ENCODE measurements around the gene ATP1B1.
"Not testable (repeated sequence)": the region's sequence is repeated elsewhere in the genome, so short reads cannot be mapped to it uniquely, and the experiment has no call there.

Gene ATP1B1

DNA sequence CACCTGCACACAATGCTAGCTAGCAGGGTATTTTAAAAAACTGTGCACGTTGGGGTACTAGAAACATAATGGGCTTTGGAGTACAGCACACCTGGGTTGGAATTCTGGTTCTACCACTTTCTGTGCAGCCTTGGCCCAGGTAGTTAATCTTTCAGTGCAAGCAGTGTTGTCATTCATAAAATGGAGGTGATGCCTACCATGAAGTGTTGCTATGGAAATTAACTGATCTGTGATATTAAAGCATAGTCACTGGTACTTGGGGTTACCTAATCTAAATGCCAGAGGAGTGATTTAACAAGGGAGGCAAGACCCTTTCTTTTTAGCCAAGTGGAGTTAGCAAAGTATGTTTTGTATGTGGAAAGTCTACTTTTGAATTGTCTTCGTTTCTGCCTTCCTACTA lies 18.0 kb downstream of the ATP1B1 start:
- TF ChIP-seq, protein P1, sequence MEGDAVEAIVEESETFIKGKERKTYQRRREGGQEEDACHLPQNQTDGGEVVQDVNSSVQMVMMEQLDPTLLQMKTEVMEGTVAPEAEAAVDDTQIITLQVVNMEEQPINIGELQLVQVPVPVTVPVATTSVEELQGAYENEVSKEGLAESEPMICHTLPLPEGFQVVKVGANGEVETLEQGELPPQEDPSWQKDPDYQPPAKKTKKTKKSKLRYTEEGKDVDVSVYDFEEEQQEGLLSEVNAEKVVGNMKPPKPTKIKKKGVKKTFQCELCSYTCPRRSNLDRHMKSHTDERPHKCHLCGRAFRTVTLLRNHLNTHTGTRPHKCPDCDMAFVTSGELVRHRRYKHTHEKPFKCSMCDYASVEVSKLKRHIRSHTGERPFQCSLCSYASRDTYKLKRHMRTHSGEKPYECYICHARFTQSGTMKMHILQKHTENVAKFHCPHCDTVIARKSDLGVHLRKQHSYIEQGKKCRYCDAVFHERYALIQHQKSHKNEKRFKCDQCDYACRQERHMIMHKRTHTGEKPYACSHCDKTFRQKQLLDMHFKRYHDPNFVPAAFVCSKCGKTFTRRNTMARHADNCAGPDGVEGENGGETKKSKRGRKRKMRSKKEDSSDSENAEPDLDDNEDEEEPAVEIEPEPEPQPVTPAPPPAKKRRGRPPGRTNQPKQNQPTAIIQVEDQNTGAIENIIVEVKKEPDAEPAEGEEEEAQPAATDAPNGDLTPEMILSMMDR (IDR thresholded peaks at IDR 0.05; ENCODE audit: extremely low read depth, missing control alignments), result no peak
- DNase-seq (ENCODE audit: low spot score), result no peak

DNA sequence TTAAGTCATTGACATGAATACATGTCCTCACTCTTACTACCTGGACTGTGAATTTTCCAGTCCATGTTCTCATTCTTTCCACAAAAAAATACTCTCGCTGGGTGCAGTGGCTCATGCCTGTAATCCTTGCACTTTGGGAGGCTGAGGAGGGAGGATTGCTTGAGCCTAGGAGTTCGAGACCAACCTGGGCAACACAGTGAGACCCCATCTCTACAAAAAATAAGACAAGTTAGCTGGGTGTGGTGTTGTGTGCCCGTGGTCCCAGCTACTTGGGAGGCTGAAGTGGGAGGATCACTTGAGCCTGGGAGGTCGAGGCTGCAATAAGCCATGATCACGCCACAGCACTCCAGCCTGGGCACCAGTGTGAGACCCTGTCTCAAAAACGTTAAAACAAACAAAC lies 19.1 kb downstream of the ATP1B1 start:
- not testable (repeated sequence) for DNase-seq (ENCODE audit: low spot score)

DNA sequence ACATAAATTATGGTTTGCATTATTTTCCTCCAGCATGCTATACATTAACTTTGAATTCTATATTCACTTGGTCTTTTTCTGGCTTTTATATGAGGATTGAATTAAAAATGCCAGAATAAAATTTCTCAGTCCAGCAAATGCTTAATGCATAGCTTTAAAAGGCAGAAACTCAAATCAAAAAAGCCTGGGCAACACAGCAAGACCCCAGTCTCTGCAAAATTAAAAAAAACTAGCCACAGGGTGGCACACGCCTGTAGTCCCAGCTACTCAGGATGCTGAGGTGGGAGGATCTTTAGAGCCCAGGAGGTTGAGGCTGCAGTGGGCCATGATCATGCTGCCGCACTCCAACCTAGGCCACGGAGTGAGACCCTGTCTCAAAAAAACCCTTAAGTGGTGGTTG lies 19.8 kb downstream of the ATP1B1 start:
- TF ChIP-seq, protein P1 (IDR thresholded peaks at IDR 0.05; ENCODE audit: extremely low read depth, missing control alignments), result no peak
- DNase-seq (ENCODE audit: low spot score), result no peak

DNA sequence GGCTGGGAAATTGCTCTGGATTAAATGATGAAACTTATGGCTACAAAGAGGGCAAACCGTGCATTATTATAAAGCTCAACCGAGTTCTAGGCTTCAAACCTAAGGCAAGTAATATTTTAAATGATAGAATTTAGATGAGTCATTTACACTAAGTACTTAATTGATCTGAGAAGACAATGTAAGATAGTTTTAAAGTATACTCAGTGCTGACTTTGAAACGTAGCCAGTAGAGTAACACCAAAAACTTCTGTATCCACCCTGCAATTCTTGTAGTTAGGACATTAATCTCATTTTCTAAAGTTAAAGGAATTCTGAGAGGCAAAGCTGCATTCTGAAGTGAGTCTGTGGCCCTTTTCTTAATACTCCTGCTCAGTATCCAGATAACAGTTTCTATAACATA lies 20.8 kb downstream of the ATP1B1 start:
- DNase-seq (ENCODE audit: low spot score), result no peak
- TF ChIP-seq, protein P1 (IDR thresholded peaks at IDR 0.05; ENCODE audit: extremely low read depth, missing control alignments), result no peak

DNA sequence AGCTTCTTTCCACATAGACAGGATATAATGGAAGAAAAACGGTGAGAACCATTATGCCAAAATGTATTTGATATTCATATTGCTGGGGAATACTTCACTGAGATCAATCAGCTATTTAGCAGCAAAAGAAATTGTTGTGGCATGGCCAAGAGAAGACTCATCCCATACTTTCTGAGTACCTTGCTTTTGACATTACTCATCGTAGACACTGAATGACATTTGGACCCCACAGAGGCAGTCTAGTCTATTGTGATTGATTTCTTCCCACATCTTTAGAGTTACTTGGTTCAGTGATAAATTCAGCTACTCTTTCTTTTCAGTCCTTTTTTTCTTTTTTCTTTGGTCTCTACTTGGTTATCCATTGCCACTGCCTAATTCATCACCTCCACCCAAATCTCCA lies 22.1 kb downstream of the ATP1B1 start:
- DNase-seq (ENCODE audit: low spot score), result no peak
- TF ChIP-seq, protein P1 (IDR thresholded peaks at IDR 0.05; ENCODE audit: extremely low read depth, missing control alignments), result no peak

DNA sequence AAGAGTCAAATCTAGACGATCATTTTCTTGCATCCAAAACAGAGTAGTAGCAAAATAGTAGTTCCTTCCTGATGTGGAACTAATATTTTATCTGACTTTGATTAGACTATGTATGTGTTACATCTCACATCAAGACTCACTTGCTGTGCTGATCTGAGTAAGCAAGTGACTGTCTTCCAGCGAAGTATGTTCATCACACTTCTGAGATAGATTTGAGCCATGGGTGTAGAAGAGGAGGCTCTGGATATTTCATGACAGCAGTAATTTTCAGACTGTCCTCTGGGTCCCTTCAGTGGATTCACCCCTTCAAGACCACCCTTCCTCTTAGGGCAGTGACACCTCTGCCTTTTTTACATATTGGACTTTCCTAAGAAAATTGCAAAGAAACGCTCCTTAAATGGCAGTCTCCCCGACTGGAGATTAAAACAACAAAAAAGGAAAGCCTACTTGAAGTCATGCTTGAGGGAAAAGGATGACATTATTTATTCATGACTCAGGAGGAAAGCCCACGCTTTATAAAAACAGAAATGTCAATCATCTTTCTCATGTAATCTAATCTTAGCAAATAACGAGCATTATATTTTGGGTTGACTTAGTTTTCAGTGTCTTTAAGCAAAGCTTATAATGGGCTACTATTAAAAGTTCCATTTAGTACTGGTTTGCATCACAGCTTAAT lies 22.8 kb downstream of the ATP1B1 start:
- DNase-seq (ENCODE audit: low spot score), result no peak
- TF ChIP-seq, protein P1 (IDR thresholded peaks at IDR 0.05; ENCODE audit: extremely low read depth, missing control alignments), result no peak

DNA sequence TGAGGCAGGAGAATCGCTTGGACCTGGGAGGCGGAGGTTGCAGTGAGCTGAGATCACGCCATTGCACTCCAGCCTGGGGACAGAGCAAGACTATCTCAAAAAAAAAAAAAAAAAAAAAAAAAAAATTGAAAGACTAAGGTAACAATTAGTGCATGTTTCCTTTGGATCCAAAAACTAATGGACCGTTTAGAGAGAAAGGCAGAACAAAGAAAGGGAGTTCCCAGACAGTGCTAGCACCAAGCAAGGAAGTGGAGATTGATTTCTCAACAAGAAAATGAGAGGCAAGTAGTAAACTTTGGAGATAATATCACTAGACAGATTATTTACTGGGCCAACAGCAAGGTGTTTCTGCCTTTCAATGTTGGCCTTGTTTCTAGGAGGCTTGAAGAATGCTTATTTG lies 24.2 kb downstream of the ATP1B1 start:
- no peak for DNase-seq (ENCODE audit: low spot score)
- TF ChIP-seq, protein P1 (IDR thresholded peaks at IDR 0.05; ENCODE audit: extremely low read depth, missing control alignments), result no peak

DNA sequence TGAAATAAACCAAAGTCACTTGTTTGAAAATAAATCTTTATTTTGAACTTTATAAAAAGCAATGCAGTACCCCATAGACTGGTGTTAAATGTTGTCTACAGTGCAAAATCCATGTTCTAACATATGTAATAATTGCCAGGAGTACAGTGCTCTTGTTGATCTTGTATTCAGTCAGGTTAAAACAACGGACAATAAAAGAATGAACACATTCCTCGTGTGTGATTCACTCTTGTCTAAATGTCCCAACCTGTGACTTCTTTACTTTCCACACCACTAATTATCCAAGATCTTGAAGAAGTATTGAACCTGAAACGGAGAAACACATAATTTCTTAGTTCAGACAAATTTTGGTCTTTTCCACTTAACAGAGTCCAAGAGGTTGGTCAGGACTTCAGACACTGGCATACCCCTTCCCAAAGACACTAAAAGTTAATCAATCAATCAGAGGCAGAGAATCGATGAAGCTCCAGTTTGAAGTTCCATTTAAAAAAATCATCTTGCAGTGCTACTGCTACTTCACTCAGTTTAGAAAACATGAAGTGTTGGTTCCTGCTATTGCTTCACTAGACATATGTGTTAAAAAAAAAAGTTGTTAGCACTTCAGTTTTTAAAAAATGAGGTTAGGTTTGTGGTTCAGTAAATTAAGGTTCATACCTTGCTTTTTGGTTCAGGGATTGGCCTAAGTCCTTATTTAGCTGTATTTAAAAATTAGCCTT lies 26.2 kb downstream of the ATP1B1 start:
- TF ChIP-seq, protein P1 (IDR thresholded peaks at IDR 0.05; ENCODE audit: extremely low read depth, missing control alignments), result no peak
- no peak for DNase-seq (ENCODE audit: low spot score)

Measured in GM20000 (cell line).